Stimulated activated CD8-positive, alpha-beta memory T cell treated with anti-CD3 and anti-CD28 coated beads, Interleukin-7, amount 100 ng/mL, for 1 hour (primary cell): ENCODE measurements around the gene VPS51.
A peak's percentile ranks its signal among the peaks of the same experiment; 100 is the strongest.

Source experiments
- DNase-seq, 2 donors: peaks; one replicate each; pipeline ENCODE4 v3.0.0-alpha.2; 2020; ENCODE audit warnings: low read depth in 2 of 2

The VPS51 gene

DNA sequence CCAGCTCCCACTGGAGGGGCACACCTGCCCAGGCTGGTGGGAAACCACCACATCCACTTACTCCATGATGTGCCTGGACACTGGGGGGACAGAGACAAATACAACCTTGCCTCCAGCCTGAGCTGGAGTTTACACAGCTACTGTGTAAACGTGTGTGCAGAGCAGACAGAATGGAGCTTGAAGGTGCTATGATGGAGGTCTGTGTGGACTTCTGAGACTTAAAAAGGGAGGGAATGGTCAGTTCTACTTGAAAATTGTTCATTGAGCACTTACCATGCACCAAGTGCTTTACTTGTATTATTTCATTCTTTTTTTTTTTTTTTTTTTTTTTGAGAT is 23.4 kb upstream of the VPS51 start:
- DNase-seq = no peak

DNA sequence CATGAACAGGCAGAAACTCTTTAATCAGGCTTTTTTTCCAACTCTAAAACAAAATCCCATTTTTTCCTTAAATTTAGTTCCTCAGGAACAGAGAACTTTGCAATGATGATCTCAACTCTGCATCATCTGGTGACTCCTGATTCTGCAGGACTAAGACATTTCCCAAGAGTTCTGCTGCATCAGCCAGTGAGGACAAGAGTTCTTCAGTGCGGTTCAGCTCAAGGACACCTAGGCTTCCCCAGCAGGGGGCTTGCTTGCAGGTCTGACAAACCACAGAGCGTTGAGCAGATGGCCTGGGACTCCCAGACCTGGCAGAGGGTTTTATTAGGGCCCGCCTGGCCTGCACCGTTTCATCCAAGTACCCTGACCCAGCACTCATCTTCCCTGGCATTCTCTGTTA is 18.6 kb upstream of the VPS51 start:
- no peak for DNase-seq

DNA sequence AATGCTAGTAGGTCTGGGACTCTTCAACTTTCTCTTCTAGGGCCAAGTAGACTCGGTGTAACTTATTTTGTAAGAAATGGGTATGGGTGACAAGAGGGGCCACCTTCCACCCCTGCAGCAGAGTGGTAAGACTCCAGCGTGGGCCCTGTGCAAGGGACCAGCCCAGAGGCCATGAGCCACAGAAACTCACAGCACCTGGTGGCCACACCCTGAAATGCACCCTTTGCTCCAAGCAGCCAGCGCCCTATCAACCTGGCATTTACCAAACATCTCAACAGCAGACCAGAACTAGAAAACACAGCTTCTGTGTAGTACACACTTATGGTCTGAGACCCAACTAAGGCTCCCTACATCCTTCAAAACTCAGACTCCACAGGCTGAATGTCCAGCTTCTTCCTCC is 17.9 kb upstream of the VPS51 start:
- peak; percentile 45 to 56 for DNase-seq

DNA sequence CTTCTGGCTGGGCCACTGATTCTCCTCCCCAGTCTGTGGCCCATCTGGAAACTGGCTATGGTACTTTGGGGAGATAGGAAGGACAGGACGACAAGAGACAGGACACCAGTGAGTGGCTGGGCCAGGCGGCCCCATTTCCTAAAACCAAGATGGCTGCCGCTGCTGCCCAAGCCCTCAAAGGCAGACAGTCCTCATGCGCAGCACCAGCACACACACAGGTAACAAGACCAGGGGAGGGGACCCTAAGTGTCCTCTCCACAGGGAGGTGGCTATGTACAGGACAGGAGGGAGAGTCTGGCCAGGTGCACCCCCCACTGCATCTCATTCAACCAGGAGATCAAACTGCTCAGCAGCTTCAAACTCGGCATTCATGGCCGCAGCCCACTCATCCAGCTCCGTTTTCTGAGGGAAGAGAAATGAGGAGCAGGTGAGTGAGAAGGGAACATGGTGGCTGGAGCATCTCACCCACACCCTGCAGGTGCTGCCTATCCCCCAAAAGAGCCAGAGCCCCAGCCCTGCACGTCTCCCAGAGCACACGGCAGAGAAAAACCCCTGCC is 17.1 kb upstream of the VPS51 start:
- no peak for DNase-seq

DNA sequence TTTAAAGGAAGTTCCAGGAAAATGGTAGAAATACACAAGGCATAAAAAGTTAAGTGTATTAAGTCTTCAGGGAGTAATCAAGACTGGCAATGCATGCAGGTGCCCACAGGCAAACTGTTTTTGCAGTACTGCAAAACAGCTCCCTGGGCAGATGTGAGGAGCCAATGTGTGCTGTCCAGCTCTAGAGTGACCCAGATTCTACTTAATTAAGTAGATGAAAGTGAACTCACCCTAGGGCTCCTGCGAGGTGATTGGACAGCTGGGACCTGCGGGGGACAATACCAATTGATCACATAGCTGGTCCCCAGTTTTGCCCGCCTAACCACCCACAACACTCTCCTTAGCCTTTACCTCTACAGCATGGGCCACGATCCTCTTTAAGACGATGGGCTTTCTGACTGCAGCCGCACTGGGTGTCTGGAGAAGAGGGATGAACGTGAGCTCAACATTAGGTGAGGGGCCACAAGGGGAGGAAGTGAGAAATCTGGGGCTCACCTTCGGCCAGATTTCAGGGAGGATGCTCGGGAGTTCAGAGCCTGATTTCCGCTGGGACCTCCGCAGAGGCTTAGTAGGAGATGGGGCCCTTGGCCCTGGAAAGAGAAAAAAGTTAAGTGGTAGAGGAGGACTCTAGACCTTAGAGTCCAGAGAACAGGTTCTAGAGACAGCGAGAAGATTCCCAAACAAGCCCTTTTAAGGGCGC is 12.7 kb upstream of the VPS51 start:
- DNase-seq = no peak

DNA sequence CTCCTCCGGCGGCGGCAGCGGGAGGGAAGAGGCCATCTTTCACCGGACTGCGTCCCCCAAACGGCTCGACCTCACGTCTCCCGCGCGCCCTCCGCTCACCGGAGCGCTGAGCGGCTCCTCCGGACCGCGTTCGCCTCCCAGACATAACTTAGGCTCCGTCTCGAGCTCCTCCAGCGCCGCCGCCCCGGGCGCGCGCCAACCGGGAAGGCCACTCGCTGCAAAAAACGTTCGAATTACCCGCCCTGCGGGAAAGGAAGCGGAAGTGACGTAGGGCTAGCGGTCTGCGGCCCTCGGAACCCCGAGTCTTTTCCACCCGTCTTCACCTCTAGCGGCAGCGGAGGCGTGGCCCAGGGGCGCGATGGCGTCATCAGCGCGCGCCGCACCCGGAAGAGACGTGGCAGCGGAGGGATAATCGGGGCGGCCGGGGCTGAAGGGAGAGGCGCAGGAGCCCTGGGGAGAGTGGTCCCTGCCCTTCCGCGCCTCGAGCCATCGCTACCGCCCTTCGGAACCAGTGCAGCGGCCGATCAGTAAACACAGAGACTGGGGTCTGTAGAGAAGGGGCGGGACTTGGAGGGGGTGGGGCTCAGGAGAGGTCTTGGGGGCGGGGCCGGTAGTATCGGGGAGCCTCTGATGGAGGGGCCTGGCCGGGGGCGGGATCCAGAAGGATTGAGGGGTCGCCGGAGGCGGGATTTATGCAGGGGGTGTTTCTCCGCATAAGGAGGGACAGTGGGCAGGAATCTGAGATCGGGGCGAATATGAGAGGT is 12.0 kb upstream of the VPS51 start, which contains the start of the genes CDCA5 and ZFPL1:
Gene CDCA5, minus strand, starts transcription at position 207 of the 764 bp plus-strand sequence. Its CDS starts 62 bp downstream, at position 145.
Gene ZFPL1, plus strand, starts transcription at position 389 of the 764 bp plus-strand sequence. CDS start 477 bp downstream, outside the sequence.
- DNase-seq = peak; percentile 94

DNA sequence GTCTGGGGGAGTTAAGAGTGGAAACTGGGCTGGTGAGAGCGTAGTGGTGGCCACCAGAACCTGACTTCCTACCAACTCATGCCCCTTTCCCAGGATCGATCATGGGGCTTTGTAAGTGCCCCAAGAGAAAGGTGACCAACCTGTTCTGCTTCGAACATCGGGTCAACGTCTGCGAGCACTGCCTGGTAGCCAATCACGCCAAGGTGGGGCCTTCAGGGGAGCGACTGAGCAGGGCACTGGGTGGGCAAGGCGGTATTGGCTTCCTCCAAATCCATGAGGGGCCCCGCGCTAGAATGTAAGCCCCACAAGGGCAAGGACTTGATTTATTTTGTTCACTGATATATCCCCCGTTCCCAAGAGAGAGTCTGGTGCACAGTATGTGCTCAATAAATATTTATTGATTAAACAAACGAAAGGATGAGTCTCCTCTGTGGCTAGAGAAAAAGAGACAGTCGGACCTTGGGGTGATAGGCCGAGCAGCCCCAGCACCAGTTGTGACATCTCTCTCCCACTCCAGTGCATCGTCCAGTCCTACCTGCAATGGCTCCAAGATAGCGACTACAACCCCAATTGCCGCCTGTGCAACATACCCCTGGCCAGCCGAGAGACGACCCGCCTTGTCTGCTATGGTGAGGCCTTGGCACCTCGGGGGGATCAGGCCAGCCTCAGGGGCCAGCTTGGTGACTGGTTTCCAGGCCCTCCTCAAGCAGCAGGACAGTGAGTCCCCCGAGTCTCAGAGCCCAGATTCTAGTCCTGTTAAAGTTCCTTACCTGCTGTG is 11.2 kb upstream of the VPS51 start:
- no peak for DNase-seq

DNA sequence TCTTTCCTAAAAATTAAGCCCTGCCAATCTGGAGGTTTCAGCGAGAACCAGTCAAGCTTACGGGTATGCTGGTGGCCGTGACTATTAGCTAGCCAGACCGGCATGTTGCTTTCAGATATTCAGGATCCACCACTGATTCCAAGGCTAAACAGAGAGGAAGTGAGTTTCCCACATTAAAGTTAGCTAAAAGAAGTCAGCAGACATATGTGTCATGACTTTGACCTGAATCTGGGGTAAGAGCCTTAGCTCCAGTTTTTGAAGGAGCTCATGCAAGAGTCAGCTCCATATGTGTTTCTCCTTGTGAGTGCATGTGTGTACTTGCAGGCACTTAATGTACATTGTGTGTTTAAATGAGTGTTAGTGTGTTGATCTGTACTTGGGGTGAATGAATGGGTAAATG is 10.6 kb upstream of the VPS51 start:
- no peak for DNase-seq

DNA sequence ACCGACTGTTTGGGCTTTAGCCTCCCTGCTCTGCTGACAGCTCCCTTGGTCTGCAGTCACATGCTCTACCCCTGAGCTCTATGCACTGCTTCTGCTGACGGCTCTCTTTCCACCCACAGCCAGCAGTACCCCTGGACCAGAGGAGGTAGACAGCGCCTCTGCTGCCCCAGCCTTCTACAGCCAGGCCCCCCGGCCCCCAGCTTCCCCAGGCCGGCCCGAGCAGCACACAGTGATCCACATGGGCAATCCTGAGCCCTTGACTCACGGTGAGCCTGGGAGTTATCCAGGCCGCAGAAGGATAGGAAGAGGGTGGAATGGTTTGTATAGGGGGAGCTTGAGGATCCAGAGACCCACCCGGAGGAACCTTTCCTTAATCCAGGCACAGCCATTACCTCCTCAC is 9.2 kb upstream of the VPS51 start:
- DNase-seq = no peak

DNA sequence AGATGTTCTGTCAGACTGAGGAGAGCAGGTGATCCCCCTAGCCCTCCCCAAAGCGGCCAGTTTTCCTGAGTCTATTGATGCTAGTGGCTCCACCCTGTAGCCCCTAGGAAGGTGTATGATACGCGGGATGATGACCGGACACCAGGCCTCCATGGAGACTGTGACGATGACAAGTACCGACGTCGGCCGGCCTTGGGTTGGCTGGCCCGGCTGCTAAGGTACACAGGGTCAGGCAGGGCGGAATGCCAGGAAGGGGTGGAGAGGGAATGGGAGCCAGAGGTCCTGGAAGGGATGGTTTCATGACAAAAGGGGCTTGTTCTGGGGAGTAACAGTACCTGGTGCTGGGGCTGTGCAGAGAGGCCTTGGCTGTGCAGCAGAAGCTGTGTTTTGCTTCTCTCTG is 8.8 kb upstream of the VPS51 start:
- no peak for DNase-seq

DNA sequence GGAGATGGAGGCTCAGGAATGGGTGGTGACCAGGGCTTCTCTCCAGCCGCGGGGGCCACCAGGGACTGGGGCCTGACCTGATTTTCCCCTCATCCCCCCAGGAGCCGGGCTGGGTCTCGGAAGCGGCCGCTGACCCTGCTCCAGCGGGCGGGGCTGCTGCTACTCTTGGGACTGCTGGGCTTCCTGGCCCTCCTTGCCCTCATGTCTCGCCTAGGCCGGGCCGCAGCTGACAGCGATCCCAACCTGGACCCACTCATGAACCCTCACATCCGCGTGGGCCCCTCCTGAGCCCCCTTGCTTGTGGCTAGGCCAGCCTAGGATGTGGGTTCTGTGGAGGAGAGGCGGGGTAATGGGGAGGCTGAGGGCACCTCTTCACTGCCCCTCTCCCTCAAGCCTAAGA is 8.2 kb upstream of the VPS51 start:
- no peak for DNase-seq

DNA sequence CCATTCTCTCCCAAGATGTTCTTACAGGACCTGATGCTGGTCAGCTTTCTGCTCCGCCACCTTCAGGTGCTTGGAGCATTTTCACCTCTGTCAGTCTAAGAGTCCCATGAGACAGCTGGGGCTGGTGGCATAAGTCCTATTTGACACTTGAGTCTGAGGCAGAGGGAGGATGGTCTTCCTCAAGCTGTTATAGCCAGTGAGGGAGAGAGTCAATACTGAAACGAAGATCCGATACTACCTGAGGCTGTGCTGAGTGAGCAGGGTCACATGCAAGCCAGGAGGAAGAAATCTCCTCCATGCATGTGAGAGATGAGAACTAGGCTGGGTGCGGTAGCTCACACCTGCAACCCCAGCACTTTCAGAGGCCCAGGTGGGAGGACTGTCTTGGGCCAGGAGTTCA is 6.4 kb upstream of the VPS51 start:
- no peak for DNase-seq

DNA sequence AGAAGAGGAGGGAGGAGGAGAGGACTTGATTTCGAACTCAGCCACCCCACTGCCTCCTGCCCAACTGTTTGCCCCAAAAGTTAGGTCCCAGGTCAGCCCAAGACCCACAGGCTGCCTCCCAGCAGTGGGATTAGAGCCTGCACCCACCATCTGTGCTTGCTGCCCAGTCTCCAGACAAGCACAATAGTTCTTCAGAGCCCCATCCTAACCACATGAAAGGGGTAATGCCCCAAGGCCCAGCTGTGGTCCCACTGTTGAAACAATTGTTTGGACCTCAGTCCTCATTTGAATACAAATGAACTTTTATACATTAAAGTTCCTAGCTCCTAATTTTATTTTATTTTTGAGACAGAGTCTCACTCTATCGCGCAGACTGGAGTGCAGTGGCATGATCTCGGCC is 5.4 kb upstream of the VPS51 start:
- no peak for DNase-seq

DNA sequence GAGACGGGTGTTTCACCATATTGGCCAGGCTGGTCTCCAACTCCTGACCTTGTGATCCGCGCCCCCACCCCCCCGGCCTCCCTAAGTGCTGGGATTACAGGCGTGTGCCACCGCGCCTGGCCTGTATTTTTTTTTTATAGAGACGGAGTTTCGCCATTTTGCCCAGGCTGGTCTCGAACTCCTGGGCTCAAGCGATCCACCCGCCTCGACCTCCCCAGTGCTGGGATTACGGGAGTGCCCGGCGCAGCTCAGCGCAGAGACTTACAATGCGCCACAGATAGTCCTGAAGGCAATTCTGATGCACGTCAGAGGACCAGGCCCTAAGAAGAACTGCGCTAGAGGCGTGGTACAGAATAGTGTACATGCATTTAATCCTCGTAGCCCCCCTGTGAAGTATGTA is 587 bp upstream of the VPS51 start:
- DNase-seq = no peak

DNA sequence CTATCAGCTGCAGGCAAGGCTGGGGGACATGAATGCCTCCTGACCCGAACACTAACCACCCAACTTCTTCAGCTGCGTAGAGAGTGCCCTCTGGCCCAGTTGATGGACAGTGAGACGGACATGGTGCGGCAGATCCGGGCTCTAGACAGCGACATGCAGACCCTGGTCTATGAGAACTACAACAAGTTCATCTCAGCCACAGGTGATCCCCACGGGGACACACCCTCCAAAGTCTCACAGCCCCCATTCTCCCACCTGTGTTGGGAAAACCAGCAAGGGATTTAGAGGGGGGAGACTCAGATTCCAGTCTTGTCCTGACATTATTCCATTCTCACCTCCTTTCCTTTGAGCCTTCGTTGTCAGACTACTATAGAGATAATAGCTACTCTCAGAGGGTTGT is 912 bp downstream of the VPS51 start:
- no peak for DNase-seq

DNA sequence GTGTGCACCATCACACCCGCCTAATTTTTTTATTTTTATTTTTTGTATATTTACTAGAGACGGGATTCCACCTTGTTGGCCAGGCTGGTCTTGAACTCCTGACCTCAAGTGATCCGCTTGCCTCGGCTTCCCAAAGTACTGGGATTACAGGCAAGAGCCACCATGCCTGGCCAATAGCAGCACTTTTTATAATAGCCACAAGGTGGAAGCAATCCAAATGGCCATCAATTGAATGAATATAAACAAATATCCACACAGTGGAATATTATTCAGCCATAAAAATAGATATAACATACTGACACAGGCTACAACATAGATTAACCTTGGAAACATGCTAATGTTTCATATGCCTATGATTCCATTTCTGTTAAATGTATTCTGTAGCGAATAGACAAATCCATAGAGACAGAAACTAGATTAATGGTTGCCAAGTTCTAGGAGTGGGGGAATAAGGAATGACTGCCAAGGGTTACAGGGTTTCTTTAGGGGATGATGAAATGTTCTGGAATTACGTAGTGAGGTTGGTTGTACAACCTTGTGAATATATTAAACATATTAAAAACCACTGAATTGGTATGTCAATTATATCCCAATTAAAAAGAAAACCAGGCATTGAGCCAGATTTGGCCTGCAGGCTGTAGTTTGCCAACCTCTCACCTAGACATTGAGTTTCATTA is 4.8 kb downstream of the VPS51 start:
- DNase-seq = no peak

DNA sequence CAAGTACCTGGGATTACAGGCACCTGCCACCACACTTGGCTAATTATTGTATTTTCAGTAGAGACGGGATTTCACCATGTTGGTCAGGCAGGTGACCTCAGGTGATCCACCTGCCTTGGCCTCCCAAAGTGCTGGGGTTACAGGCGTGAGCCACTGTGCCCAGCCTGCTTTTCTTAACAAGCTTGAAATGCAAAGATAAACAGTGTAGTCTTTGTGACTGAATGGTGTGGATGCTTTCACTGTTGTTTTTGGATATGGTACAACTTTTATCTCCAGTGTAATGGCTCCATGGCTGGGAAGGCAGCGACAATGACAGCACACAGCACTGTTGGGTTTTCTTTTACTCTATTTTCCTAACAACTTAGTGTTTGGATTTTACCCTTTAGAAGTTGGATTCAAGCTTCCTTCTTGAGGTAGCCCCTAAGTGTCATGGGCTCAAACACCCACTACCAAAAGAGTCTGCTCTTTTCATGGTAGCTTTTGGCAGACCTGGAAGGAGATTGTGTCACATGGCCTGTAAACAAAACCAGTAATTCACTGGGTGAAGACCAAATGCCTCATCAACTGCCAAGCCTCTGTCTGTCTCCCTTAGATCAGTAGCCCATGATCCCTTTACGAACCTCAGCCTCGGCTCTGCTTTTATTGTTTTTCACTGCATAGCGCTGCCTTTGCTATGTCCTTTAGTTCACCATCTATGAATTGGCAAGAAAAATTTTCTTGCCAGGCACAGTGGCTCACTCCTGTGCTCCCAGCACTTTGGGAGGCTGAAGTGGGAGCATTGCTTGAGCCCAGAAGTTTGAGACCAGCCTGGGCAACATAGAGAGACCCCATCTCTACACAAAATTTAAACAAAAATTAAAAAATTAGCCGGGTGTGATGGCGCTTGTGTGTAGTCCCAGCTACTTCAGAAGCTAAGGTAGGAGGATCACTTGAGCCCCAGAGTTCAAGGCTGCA is 6.4 kb downstream of the VPS51 start:
- no peak for DNase-seq

DNA sequence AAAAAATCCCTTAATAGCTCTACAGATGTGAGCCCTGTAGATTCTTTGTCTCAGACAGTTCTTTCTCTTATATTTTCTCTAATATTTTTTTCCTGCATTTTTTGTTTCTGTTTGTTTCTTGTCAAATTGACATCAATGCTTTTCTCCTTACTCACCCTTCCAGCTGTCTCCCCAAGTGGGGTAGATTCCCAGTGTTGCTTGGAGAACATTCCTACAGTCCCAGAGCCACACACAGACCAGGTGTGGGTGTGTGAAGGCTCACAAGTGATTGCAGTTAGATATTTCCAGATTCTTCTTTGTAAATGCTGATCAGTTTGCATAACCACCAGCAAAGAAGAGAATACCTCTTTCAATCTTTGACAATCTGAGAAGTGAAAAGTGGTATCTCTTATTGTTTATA is 7.5 kb downstream of the VPS51 start:
- no peak for DNase-seq

DNA sequence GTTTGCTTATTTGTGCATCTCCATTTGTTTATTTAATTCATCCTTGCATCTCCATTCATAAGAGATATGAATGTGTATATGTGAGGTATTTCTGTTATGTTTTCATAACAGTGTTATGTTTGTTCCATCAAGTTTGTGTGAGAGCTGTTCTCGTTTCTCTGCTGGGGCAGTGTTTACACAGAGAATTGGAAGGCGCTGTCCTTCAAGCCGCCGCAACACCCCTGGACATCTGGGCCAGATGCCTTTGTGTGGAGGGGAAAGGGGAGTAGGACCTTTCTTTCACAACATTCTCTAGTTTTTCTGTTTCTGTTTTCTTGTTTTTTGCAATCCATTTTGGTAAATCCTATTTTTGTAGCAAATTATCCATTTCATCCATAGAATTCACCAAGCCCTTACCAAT is 8.6 kb downstream of the VPS51 start:
- no peak for DNase-seq

DNA sequence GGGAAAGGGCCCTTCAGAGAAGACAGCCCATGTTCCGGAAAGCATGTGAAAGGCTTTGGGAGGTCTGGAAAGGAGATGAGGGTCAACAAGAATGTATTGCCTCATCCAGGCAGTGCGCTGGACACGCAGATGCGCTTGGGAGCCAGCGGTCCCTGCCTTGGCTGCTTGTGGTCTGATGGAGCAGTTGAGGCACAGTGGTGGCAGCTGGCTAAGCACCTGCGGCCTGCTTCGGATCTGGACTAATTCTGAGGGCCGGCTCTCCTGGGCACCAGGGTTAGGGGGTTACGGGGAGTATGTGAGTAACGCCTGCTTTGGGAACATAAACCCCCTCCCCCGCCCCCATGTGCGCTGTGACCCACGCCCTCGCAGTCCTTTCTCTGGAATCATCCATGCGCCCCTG is 11.1 kb downstream of the VPS51 start:
- DNase-seq = no peak
